ENCODE measurements around the gene PFKFB2.

PFKFB2 gene

DNA sequence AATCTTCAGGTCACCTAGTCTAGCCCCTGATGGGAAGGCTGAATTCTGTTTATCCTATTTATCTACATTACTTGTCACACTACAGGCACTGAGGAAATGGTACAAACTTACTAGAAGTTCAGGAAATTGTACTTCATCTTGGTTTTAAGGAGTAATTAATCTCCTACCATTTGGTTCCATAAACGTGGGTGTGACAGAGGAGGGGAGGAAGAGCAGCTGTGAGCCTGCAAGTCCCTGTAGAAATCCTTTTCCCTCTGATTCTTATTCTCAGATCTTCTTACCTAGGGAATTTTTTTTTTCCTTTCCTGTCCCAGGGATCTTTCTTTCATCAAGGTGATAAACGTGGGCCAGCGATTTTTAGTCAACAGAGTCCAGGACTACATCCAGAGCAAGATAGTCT is 14.1 kb downstream of the PFKFB2 start:
- no peak for DNase-seq (ENCODE audit: low read depth)

DNA sequence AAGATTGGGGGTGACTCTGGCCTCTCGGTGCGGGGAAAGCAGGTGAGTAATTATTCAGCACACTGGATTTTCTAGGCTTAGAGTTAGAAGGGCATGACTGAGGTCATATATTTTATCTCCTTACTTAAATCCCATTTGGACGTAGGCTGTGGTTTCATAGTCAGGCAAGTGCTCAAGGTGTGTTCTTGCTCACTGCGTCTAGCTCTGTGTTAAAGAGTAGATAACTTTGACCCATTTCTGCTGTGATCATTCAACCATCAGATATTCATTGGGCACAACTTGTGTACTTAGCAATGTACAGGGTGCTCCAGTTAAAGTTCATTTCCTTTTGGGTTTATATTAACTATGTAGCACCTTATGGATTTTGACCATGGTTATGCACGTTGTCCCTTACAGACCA is 14.6 kb downstream of the PFKFB2 start:
- DNase-seq (ENCODE audit: low read depth) = no peak

GRCh38 chr1:207069061-207069460 is 16.0 kb downstream of the PFKFB2 start:
- DNase-seq (ENCODE audit: low read depth) = no peak

GRCh38 chr1:207069858-207070506 is 16.9 kb downstream of the PFKFB2 start:
- no peak for DNase-seq (ENCODE audit: low read depth)

- DNase-seq (ENCODE audit: low read depth) = no peak
These were observed 17.7 kb downstream of the PFKFB2 start for GRCh38 chr1:207070811-207071210.

DNA sequence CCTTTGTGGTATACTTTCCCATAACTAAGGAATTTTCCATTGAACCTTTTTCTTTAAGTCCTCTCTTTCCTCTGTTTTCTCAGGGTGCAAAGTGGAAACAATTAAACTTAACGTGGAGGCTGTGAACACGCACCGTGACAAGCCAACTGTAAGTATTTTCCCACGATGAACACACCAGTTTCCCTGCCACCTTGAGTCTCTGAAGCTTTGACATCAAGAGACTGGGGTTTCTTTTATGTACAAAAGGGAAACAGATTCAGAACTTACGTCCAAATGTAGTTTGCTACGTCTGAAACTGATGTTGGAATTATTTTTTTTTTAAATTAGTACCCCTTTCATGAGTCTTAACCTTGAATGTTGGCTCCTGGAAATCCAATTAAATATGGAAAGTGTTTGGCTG is 18.4 kb downstream of the PFKFB2 start:
- DNase-seq (ENCODE audit: low read depth) = no peak

DNA sequence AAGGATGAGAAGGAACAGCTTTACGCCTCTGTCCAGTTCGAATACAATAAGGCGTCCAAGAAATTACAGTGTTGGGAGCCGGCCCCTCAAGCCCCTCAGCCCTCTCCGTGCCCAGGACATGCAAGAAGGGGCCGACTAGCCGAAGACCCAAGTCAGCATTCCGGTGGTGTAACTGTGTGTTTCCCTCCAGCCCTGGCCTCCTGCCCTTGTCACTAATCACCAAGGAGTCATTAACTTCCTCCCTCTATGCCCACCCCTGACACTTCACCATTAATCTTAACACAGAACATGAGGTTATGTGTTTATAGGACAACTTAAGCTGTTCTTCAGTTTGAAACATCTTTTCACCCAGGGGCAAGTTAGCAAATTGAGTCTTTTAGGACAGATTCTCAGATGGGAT is 19.2 kb downstream of the PFKFB2 start:
- DNase-seq (ENCODE audit: low read depth) = no peak

- no peak for DNase-seq (ENCODE audit: low read depth)
These were observed 21.1 kb downstream of the PFKFB2 start for GRCh38 chr1:207073906-207074820.

DNA sequence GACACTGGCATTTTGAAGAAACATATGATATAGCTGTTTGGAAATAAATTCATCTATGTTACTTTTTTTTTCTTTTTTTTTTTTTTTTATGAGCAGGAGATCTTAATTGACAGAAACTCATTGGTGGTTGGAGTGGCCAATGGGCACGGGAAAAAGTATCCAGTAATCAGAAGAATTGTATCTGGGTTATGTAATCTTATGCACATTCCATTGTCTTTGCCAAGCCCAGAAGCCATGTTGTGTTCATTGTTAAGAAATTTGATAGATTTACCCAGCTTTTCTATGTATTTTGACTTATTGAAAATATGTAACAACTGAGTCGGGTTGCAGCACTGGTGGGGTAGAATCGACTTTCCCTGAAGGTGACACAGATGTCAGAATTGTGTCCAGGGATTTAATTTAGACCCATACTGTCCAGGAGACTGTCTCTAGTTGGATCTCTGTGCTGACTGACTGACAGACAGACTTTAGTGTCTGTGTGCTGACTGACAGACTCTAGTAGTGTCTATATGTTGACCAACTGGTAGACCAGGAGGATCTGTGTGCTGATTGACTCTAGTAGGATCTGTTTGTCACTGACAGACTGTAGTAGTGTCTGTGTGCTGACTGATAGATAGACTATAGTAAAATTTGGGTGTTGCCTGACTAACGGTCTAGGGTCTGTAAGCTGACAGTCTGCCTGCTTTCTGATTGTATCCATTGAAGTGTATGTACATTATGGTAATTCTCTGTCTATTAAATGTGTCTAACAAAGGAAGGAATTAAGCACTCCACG is 23.3 kb downstream of the PFKFB2 start:
- DNase-seq (ENCODE audit: low read depth) = no peak

- no peak for DNase-seq (ENCODE audit: low read depth)
These were observed 23.9 kb downstream of the PFKFB2 start for GRCh38 chr1:207077012-207077411.

- peak; percentile 20 for DNase-seq (ENCODE audit: low read depth)
These were observed 24.6 kb downstream of the PFKFB2 start for GRCh38 chr1:207077470-207078377.

DNA sequence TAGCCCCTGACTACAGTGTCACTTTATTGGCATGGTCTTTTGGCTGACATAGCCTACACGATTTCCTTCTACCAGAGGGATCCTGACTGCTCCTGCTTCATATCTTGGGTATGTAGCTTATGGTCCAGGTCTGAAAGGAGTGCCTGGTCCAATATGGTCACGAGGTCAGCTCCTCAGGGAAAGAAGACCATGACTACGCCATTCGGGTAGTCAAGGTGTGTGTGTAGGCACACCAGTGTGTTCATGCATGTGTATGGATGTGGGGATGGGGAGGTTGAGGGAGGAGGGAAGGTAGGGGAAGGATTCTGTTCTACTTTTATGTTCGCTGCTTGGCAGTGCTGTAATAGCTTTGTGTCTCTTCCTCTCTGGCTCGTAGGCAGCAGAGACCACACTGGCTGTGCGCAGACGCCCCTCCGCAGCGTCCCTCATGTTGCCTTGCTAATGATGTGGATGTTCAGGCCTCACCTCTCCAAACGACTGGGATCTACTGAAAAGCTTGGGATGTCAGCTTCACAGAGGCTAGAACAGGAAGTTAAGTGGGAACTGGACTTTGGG is 25.6 kb downstream of the PFKFB2 start:
- DNase-seq (ENCODE audit: low read depth) = no peak

DNA sequence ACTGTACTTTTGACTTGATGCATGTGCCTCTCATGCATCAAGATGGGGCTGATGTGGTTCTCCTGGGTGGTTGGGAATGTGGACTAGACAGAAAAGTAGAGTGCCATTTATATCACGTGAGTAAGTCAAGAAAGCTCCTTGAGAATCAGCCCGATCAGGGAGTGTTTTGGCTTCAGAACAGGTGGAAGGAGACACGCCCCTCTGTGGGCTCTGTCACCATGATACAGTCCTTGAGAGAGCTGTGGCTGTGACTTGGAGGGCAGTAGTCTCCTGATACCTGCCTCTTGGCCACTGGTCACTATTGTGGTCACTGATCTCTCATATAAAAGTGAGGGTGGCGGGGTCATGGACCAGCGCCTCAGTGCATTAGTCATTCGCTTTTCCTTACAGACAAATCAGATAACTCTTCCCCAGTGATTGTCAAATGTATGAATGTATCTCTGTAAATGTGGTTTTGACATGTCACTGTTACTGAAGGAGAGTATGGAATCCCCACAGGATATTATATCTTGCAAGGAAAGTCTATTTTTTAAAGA is 26.7 kb downstream of the PFKFB2 start:
- no peak for DNase-seq (ENCODE audit: low read depth)

- DNase-seq (ENCODE audit: low read depth) = no peak
These were observed 28.0 kb downstream of the PFKFB2 start for GRCh38 chr1:207081088-207081487.

DNA sequence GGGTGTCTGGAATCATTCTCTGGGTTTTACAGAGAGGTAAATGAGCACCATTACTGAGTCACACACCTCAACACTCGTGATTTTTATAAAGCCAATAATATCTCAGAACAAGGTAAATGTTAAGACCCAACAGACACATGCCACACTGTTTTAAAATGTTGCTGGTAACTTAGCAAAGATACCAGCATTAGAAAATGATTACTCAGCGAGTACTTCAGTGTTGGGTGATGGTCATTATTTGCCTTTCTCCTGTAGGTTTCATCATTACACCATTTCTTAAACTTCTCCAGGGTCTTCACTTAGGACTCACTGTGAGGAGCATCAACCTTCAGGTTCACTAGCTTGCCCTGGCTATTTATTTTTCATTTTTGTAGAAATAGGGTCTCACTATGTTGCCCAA is 28.7 kb downstream of the PFKFB2 start:
- no peak for DNase-seq (ENCODE audit: low read depth)

DNA sequence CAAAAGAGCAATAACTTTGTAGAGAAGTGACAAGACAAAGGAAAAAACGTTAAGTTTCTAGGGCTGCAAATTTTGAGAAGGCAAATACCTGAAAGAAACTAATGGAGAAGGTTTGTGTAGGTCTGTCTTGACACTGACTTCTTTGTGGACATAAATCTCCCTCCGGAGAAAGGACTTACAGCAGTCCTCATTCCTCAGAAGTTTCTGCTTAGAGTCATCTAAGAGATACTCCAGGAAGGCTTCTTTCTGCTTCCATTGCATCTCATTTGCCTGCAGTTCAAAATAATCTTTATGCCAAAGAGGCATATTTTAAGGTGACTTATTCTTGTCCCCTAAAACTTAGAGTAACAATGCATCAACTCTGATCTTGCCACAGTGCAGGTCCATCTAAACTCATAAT is 31.2 kb downstream of the PFKFB2 start:
- no peak for DNase-seq (ENCODE audit: low read depth)

GRCh38 chr1:207084701-207085180 is 31.7 kb downstream of the PFKFB2 start:
- DNase-seq (ENCODE audit: low read depth) = peak; percentile 8

DNA sequence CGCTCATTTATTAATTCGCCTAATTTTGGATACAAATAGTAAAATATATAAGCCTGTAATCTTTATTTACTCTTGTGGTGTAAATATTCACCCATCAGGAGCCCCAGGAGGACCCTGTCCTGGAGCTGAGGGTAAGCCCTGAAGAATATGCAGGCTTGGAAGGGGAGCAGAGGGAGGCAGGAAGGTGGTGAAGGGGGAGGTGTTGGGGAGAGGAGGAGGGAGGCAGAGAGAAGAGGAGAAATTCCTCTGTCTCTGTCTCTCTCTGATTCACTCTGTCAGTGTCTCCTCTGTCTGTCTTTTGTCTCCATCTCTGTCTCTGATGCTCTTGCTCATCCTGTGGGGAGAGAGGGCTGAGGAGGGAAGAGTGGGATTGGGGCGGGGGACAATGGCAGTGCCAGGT is 32.8 kb downstream of the PFKFB2 start:
- no peak for DNase-seq (ENCODE audit: low read depth)

- no peak for DNase-seq (ENCODE audit: low read depth)
These were observed 35.1 kb downstream of the PFKFB2 start for GRCh38 chr1:207088161-207088560.

DNA sequence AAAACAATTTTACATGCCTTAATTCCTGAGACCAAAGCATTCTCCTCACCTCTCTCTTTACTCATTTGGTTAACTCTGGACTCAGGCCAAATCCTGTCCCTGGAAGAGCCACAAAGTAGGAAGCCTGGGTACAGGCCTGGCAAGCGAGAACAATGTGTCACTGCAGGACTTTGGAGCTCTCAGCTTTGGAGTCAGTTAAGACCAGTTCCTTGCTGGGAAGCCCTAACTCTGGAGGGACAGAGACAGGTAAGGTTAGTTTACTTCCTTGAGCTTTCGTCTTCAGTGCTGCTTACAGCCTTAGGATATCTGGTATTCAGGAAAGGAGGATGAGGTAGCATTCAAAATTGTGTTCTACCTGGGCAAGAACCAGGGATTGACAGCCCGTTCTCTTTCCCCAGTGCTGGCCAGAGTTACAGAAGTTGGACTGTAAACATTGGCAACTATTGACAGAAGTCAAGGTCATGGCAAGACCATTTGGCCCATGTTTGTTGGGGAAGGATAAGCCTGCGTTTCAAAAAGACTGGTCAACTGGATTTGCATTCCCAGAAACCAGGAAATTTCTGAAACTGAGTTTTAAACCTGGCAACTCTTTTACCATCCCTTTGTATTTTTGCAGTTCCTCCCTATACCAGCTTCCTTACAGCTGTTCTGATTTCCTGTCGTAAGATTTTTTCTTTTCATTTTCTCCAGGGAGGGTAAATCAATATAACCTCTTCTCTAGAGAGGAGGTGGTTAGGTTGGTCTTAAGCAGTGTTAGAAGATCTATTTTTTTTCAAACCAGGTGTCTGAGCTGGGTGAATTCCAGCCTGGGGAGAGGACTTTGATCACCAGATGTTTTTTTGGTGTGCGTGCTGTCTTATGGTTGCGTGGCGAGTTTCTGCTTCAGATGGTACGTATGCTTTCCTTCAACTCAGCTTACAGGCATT is 35.9 kb downstream of the PFKFB2 start, which contains the start of gene C4BPB:
TSS of gene C4BPB (plus strand) at position 160 of the 926 bp plus-strand sequence. CDS start at position 832, 672 bp downstream.
- DNase-seq (ENCODE audit: low read depth) = no peak

Measured in activated T-helper 1 cell treated with Interleukin-2 at 50 U/mL for 16 hours (primary cell).